ENCODE results near the gene IL1RL2. TPM values are rescaled to one million over a fixed set of nuclear protein-coding genes. Genes with fewer than 3 reads are reported as not detected.

The IL1RL2 gene
- total and polyA plus RNA-seq, 2 of the 8 experiments (the other 6 are each of a cell fraction or from before 2014, with no cell fraction given) = not detected

GRCh38 chr2:102145107-102145506 is 41.7 kb upstream of the IL1RL2 start:
- Histone ChIP-seq H2BK5ac (ENCODE audit: low read depth, low read length) (no peak overlapping the region), H3K14ac (ENCODE audit: insufficient read length) (no peak overlapping the region), H2AK5ac (ENCODE audit: low read depth, low read length) (no peak overlapping the region), H3K4me3 (ENCODE audit: extremely low read depth in 1 of 4, insufficient read depth in 2 of 4, low read depth in 3 of 4, low read length in 4 of 4) (no peak overlapping the region), H2BK12ac (ENCODE audit: low read depth, low read length) (no peak overlapping the region), H3K4ac (replicated peaks; ENCODE audit: insufficient read length, low read depth, low read length) (no peak overlapping the region), H3K18ac (ENCODE audit: extremely low read depth, low read length) (no peak overlapping the region), H2BK15ac (ENCODE audit: low read length) (no peak overlapping the region), H3K4me1 (replicated peaks in 1 of 4; ENCODE audit: control insufficient read depth in 3 of 4, insufficient read depth in 4 of 4, low read length in 3 of 4) (peaks cover 0 to 8% (median 3%) of the 10 kb centered on the region in 4 experiments; a peak in 5 of 7 replicates), H3K56ac (replicated peaks; ENCODE audit: insufficient read length, low read depth, low read length) (no peak overlapping the region), H3K79me1 (ENCODE audit: low read depth, low read length) (no peaks in the 10 kb centered on the region), H3K23me2 (ENCODE audit: low read depth, low read length) (peaks cover 4% of the 10 kb centered on the region), H2BK20ac (ENCODE audit: low read length) (no peak overlapping the region), H3K79me2 (ENCODE audit: control insufficient read depth in 1 of 2, insufficient read depth in 2 of 2, low read length in 2 of 2) (no peaks in the 10 kb centered on the region), H3K27me3 (replicated peaks in 1 of 4; ENCODE audit: control insufficient read depth in 3 of 4, extremely low read depth in 1 of 4, insufficient read depth in 3 of 4, low read length in 3 of 4) (peaks cover 6 to 37% (median 25%) of the 10 kb centered on the region in 4 experiments), H4K8ac (ENCODE audit: extremely low read depth, insufficient read depth, low read length) (no peak overlapping the region), H2AFZ (ENCODE audit: low read length) (no peak overlapping the region), H3K36me3 (ENCODE audit: control insufficient read depth in 2 of 4, insufficient read depth in 4 of 4, low read length in 3 of 4) (no peaks in the 10 kb centered on the region), H3K23ac (ENCODE audit: insufficient read length) (no peak overlapping the region), H4K5ac (ENCODE audit: insufficient read length, low read depth, low read length) (no peak overlapping the region), H2BK120ac (replicated peaks; ENCODE audit: low read depth, low read length) (no peak overlapping the region), H3K9me3 (ENCODE audit: insufficient read depth in 2 of 2, low read depth in 1 of 2, low read length in 1 of 2) (peaks cover 3 to 12% of the 10 kb centered on the region in 2 experiments; a peak in 2 of 4 replicates), H3K4me2 (ENCODE audit: insufficient read depth in 1 of 2, low read depth in 2 of 2, low read length in 2 of 2) (no peak overlapping the region), H3K9ac (replicated peaks in 1 of 4; ENCODE audit: extremely low read depth in 1 of 4, low read depth in 3 of 4, low read length in 3 of 4) (no peak overlapping the region), H3K27ac (ENCODE audit: low read depth, low read length) (no peak overlapping the region), H4K91ac (replicated peaks; ENCODE audit: insufficient read length, low read length) (no peak overlapping the region), H4K20me1 (replicated peaks in 1 of 2; ENCODE audit: control insufficient read depth in 1 of 2, insufficient read depth in 2 of 2, low read length in 2 of 2) (no peaks in the 10 kb centered on the region)
- DNase-seq (ENCODE audit: low read depth in 1 of 2, low spot score in 2 of 2) = no peak
- CTCF ChIA-PET (ENCODE audit: partially characterized antibody) = interaction anchor here (0.9 to 1.1 kb wide), 2 partner anchors 40 to 138 kb away, joined by 3 read pairs; no protein-coding TSS in a partner anchor
- no peak for FAIRE-seq
- 98% methylated on average over 4 of the region's 4 CpGs; no CpG with 5 or more reads in 1 of the 2 experiments for WGBS, 2 experiments (ENCODE audit: extremely low coverage in 1 of 2, insufficient coverage in 1 of 2, insufficient read length in 1 of 2, insufficient replicate concordance in 2 of 2, low coverage in 1 of 2, low lambda C conversion rate in 2 of 2, missing lambda C conversion rate in 1 of 2)
- TF ChIP-seq BRCA1 (IDR thresholded peaks at IDR 0.05; ENCODE audit: low read depth, low read length) (no peak), TBP (IDR thresholded peaks at IDR 0.05; ENCODE audit: low read depth, low read length) (no peak), CHD1 (IDR thresholded peaks at IDR 0.05; ENCODE audit: low read depth, low read length) (no peak), SIRT6 (IDR thresholded peaks at IDR 0.05; ENCODE audit: low read length) (no peak), SRF (IDR thresholded peaks at IDR 0.05; ENCODE audit: low read depth, low read length) (no peak), GTF2F1 (IDR thresholded peaks at IDR 0.05; ENCODE audit: borderline replicate concordance, low read depth, low read length) (no peak), CTBP2 (IDR thresholded peaks at IDR 0.05; ENCODE audit: borderline replicate concordance, insufficient read depth, insufficient read length, low read length) (no peak), EP300 (IDR thresholded peaks at IDR 0.05; ENCODE audit: borderline replicate concordance in 1 of 2, low read depth in 2 of 2, low read length in 2 of 2) (no peak), NRF1 (IDR thresholded peaks at IDR 0.05; ENCODE audit: low read depth, low read length) (no peak)
- POLR2A ChIA-PET (ENCODE audit: partially characterized antibody) = no interaction called here
